ENCODE data around the gene NEU3. TPM values are rescaled to one million over a fixed set of nuclear protein-coding genes. Genes with fewer than 3 reads are reported as not detected.

Gene NEU3
- polyA plus RNA-seq, 1 donor (not counting 4 experiments of a cell fraction or from before 2014, with no cell fraction given): 8.2 TPM

- Histone ChIP-seq H3K79me2 (ENCODE audit: control insufficient read depth, insufficient read depth, low read length) (no peaks in the 10 kb centered on the region), H3K4me3 (ENCODE audit: control insufficient read depth in 2 of 3, extremely low read depth in 1 of 3, insufficient read depth in 2 of 3, low read depth in 1 of 3, low read length in 3 of 3) (no peak overlapping the region), H3K9me1 (ENCODE audit: control insufficient read depth, extremely low read depth, insufficient read depth, low read length) (no peaks in the 10 kb centered on the region), H3K4me2 (ENCODE audit: control insufficient read depth, extremely low read depth, insufficient read depth, low read depth, low read length) (no peak overlapping the region), H3K27me3 (ENCODE audit: control insufficient read depth, extremely low read depth, insufficient read depth, low read length) (no peaks in the 10 kb centered on the region), H2AFZ (ENCODE audit: control insufficient read depth, low read length) (no peak overlapping the region), H3K4me1 (ENCODE audit: control insufficient read depth, extremely low read depth, insufficient read depth, low read length) (no peaks in the 10 kb centered on the region), H3K36me3 (ENCODE audit: control insufficient read depth in 2 of 2, extremely low read depth in 1 of 2, insufficient read depth in 2 of 2, low read length in 2 of 2) (peaks cover 4% of the 10 kb centered on the region in 2 experiments), H3K9ac (ENCODE audit: control insufficient read depth, extremely low read depth, insufficient read depth, low read length) (no peak overlapping the region), H3K9me3 (ENCODE audit: control insufficient read depth, low read depth, low read length) (no peaks in the 10 kb centered on the region), H3K27ac (ENCODE audit: control insufficient read depth, insufficient read depth, low read length) (no peak overlapping the region), H4K20me1 (ENCODE audit: control insufficient read depth, extremely low read depth, insufficient read depth, low read length) (no peaks in the 10 kb centered on the region)
- TF ChIP-seq EZH2 (IDR thresholded peaks at IDR 0.05; ENCODE audit: low read length): no peak
- no peak for TF ChIP-seq CTCF (optimal IDR thresholded peaks at IDR 0.05 in 1 of 3, IDR thresholded peaks at IDR 0.05 in 1 of 3, conservative IDR thresholded peaks at IDR 0.05 in 1 of 3; ENCODE audit: extremely low read depth in 1 of 3, insufficient read depth in 2 of 3, low read length in 3 of 3)
- DNase-seq (ENCODE audit: low read depth, low spot score) (no peak), FAIRE-seq (no peak)
- dilution Hi-C loops (cut with MboI; ENCODE audit: extremely low pct_ligation_motif_present, low sequenced_read_pairs): no loop called here
Observed at GRCh38 chr11:74984070-74984469, 4.7 kb upstream of the NEU3 start.

GRCh38 chr11:74984730-74985129 lies 4.0 kb upstream of the NEU3 start:
- no peak for FAIRE-seq
- DNase-seq (ENCODE audit: low read depth, low spot score): no peak
- Histone ChIP-seq H3K36me3 (ENCODE audit: control insufficient read depth in 2 of 2, extremely low read depth in 1 of 2, insufficient read depth in 2 of 2, low read length in 2 of 2) (peaks cover 3 to 4% of the 10 kb centered on the region in 2 experiments), H3K4me2 (ENCODE audit: control insufficient read depth, extremely low read depth, insufficient read depth, low read depth, low read length) (no peak overlapping the region), H4K20me1 (ENCODE audit: control insufficient read depth, extremely low read depth, insufficient read depth, low read length) (no peaks in the 10 kb centered on the region), H3K9ac (ENCODE audit: control insufficient read depth, extremely low read depth, insufficient read depth, low read length) (no peak overlapping the region), H3K9me3 (ENCODE audit: control insufficient read depth, low read depth, low read length) (no peaks in the 10 kb centered on the region), H3K4me1 (ENCODE audit: control insufficient read depth, extremely low read depth, insufficient read depth, low read length) (peaks cover 6% of the 10 kb centered on the region), H3K27ac (ENCODE audit: control insufficient read depth, insufficient read depth, low read length) (no peak overlapping the region), H2AFZ (ENCODE audit: control insufficient read depth, low read length) (no peak overlapping the region), H3K79me2 (ENCODE audit: control insufficient read depth, insufficient read depth, low read length) (peaks cover 3% of the 10 kb centered on the region), H3K9me1 (ENCODE audit: control insufficient read depth, extremely low read depth, insufficient read depth, low read length) (no peaks in the 10 kb centered on the region), H3K4me3 (ENCODE audit: control insufficient read depth in 2 of 3, extremely low read depth in 1 of 3, insufficient read depth in 2 of 3, low read depth in 1 of 3, low read length in 3 of 3) (no peak overlapping the region), H3K27me3 (ENCODE audit: control insufficient read depth, extremely low read depth, insufficient read depth, low read length) (no peaks in the 10 kb centered on the region)
- TF ChIP-seq EZH2 (IDR thresholded peaks at IDR 0.05; ENCODE audit: low read length) (no peak), CTCF (optimal IDR thresholded peaks at IDR 0.05 in 1 of 3, IDR thresholded peaks at IDR 0.05 in 1 of 3, conservative IDR thresholded peaks at IDR 0.05 in 1 of 3; ENCODE audit: extremely low read depth in 1 of 3, insufficient read depth in 2 of 3, low read length in 3 of 3) (no peak)
- dilution Hi-C loops (cut with MboI; ENCODE audit: extremely low pct_ligation_motif_present, low sequenced_read_pairs): no loop called here
